Sigmoid colon (tissue), 4 donors: Measurements from ENCODE around the gene ZSWIM6.

ENCODE experiments used
- POLR2A ChIP-seq, 2 donors: fragments of 450-650 bp; IDR thresholded peaks; one replicate each; pipeline ENCODE4 v1.6.1; 2016; ENCODE audit warnings: antibody characterized with exemption in 2 of 2, mild to moderate bottlenecking in 2 of 2, moderate library complexity in 2 of 2
- POLR2AphosphoS5 ChIP-seq, 4 donors: sonication (generic); formaldehyde crosslinking; IDR thresholded peaks; one replicate each; pipeline ENCODE4 v1.6.1; 2017; ENCODE audit warnings: antibody characterized with exemption in 4 of 4
- TF ChIP-seq, protein P1 (sequence below), 4 experiments: fragments of 450-650 bp in 3 of 4; fragments of 200-600 bp in 1 of 4; IDR thresholded peaks; one replicate each; pipeline ENCODE4 v1.5.1; 2016 to 2019; ENCODE audit warnings: antibody characterized with exemption in 4 of 4, mild to moderate bottlenecking in 3 of 4, moderate library complexity in 2 of 4

DNA sequence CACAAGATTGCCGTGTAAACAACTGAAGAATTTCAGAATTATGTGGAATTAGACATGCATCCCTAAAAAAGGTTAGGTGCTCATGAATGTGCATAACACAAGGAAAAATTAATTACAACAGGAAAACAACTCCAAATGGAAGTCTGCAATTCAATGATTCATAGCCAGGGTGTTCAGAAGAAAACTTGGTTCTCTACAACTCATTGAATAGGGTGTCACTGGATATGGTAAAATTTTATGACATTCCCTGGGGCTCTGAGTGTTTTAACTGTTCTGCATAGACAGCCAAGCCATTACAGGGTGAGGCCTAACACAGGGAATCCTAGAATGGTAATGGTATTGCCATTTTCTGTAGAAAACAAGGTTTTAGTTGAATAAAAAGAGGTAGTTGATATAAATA, 24.4 kb upstream of the ZSWIM6 start:
- TF ChIP-seq POLR2AphosphoS5 (IDR thresholded peaks at IDR 0.05) (no peak), POLR2A (IDR thresholded peaks at IDR 0.05) (no peak)
- TF ChIP-seq, protein P1, sequence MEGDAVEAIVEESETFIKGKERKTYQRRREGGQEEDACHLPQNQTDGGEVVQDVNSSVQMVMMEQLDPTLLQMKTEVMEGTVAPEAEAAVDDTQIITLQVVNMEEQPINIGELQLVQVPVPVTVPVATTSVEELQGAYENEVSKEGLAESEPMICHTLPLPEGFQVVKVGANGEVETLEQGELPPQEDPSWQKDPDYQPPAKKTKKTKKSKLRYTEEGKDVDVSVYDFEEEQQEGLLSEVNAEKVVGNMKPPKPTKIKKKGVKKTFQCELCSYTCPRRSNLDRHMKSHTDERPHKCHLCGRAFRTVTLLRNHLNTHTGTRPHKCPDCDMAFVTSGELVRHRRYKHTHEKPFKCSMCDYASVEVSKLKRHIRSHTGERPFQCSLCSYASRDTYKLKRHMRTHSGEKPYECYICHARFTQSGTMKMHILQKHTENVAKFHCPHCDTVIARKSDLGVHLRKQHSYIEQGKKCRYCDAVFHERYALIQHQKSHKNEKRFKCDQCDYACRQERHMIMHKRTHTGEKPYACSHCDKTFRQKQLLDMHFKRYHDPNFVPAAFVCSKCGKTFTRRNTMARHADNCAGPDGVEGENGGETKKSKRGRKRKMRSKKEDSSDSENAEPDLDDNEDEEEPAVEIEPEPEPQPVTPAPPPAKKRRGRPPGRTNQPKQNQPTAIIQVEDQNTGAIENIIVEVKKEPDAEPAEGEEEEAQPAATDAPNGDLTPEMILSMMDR (IDR thresholded peaks at IDR 0.05), result no peak
